PC-3 (cell line): Measurements from ENCODE around the gene AK8.

Source experiments
- CTCF ChIP-seq: fragments of 300-600 bp; sonication (generic); conservative IDR thresholded peaks from 2 replicates; pipeline ENCODE4 v1.5.1; 2017; ENCODE audit warnings: antibody characterized with exemption, low read depth, mild to moderate bottlenecking, low read length
- EZH2 ChIP-seq: fragments of 300-600 bp; sonication (generic); IDR thresholded peaks from one replicate; pipeline ENCODE4 v1.6.1; 2017; ENCODE audit warnings: antibody characterized with exemption, mild to moderate bottlenecking, low read length; ENCODE audit not compliant: unreplicated experiment
- EZH2phosphoT487 ChIP-seq: fragments of 300-600 bp; sonication (generic); IDR thresholded peaks from 2 replicates; pipeline ENCODE4 v1.6.1; 2018; ENCODE audit warnings: mild to moderate bottlenecking, antibody characterized with exemption, low read length, borderline replicate concordance

- no peak for TF ChIP-seq CTCF
- no peak for TF ChIP-seq EZH2
- no peak for TF ChIP-seq EZH2phosphoT487
These were observed 17.1 kb upstream of the AK8 start for GRCh38 chr9:132894862-132895835.
